T-helper 2 cell treated with Interferon-gamma antibody and Interleukin-4, amounts not matched to agents 5 μg/mL and 100 μg/mL, for 36 hours (primary cell): ENCODE results near the gene F7.
"Not testable (repeated sequence)": the region's sequence is repeated elsewhere in the genome, so short reads cannot be mapped to it uniquely, and the experiment has no call there.

ENCODE experiments used
- DNase-seq: peaks from one replicate; pipeline ENCODE4 v3.0.0; 2021; ENCODE audit warnings: low spot score
- H3K27ac Mint-ChIP-seq: one replicate; pipeline ENCODE4 v1.8.0; 2021; ENCODE audit warnings: mild to moderate bottlenecking, mixed read lengths
- H3K27me3 Mint-ChIP-seq: one replicate; pipeline ENCODE4 v1.8.0; 2021; ENCODE audit warnings: low read depth, mixed read lengths
- H3K36me3 Mint-ChIP-seq: one replicate; pipeline ENCODE4 v1.8.0; 2021; ENCODE audit warnings: low read depth, mixed read lengths
- H3K4me1 Mint-ChIP-seq: one replicate; pipeline ENCODE4 v1.8.0; 2021; ENCODE audit warnings: low read depth, mixed read lengths
- H3K4me3 Mint-ChIP-seq: one replicate; pipeline ENCODE4 v1.8.0; 2022; ENCODE audit warnings: mild to moderate bottlenecking, moderate library complexity, mixed read lengths
- H3K9me3 Mint-ChIP-seq: one replicate; pipeline ENCODE4 v1.8.0; 2021; ENCODE audit warnings: mixed read lengths

Gene F7

GRCh38 chr13:113105032-113105920 is at the start of gene F7:
Gene F7 (plus strand): TSS chr13:113105791. CDS start chr13:113105842, 51 bp downstream.
- Mint-ChIP-seq H3K27me3 (peaks cover 3% of the 10 kb centered on the region), H3K4me3 (no peak within 1 kb of the TSS), H3K9me3 (no peaks in the 10 kb centered on the region), H3K36me3 (no peaks in the 10 kb centered on the region), H3K4me1 (no peaks in the 10 kb centered on the region), H3K27ac (no peak within 1 kb of the TSS)
- no peak for DNase-seq

GRCh38 chr13:113057084-113057483 is 48.5 kb upstream of the F7 start:
- Mint-ChIP-seq H3K4me1 (no peaks in the 10 kb centered on the region), H3K4me3 (no peak overlapping the region), H3K9me3 (no peaks in the 10 kb centered on the region), H3K27ac (no peak overlapping the region), H3K27me3 (no peaks in the 10 kb centered on the region), H3K36me3 (no peaks in the 10 kb centered on the region)
- no peak for DNase-seq

GRCh38 chr13:113057559-113057958 is 48.0 kb upstream of the F7 start:
- not testable (repeated sequence) for H3K9me3 Mint-ChIP-seq, H3K36me3 Mint-ChIP-seq, H3K27ac Mint-ChIP-seq, H3K4me1 Mint-ChIP-seq, H3K4me3 Mint-ChIP-seq, H3K27me3 Mint-ChIP-seq, DNase-seq

GRCh38 chr13:113058129-113058987 is 47.2 kb upstream of the F7 start:
- Mint-ChIP-seq H3K4me3 (no peak overlapping the region), H3K9me3 (no peaks in the 10 kb centered on the region), H3K36me3 (no peaks in the 10 kb centered on the region), H3K27me3 (no peaks in the 10 kb centered on the region), H3K27ac (no peak overlapping the region), H3K4me1 (no peaks in the 10 kb centered on the region)
- no peak for DNase-seq

GRCh38 chr13:113058988-113059850 is 46.4 kb upstream of the F7 start:
- no peaks in the 10 kb centered on the region for H3K36me3 Mint-ChIP-seq
- H3K9me3 Mint-ChIP-seq, result no peaks in the 10 kb centered on the region
- no peaks in the 10 kb centered on the region for H3K27me3 Mint-ChIP-seq
- H3K27ac Mint-ChIP-seq, result no peak overlapping the region
- no peak for DNase-seq
- no peak overlapping the region for H3K4me3 Mint-ChIP-seq
- H3K4me1 Mint-ChIP-seq, result no peaks in the 10 kb centered on the region

- no peaks in the 10 kb centered on the region for H3K9me3 Mint-ChIP-seq
- no peak for DNase-seq
- H3K27ac Mint-ChIP-seq, result no peak overlapping the region
- no peaks in the 10 kb centered on the region for H3K36me3 Mint-ChIP-seq
- no peaks in the 10 kb centered on the region for H3K27me3 Mint-ChIP-seq
- H3K4me3 Mint-ChIP-seq, result no peak overlapping the region
- no peaks in the 10 kb centered on the region for H3K4me1 Mint-ChIP-seq
These were observed 45.7 kb upstream of the F7 start for GRCh38 chr13:113059891-113060290.

- Mint-ChIP-seq H3K4me3 (no peak overlapping the region), H3K27me3 (no peaks in the 10 kb centered on the region)
These were observed 44.9 kb upstream of the F7 start for GRCh38 chr13:113060557-113061270.

GRCh38 chr13:113061271-113061625 is 44.3 kb upstream of the F7 start:
- no peak for DNase-seq
- Mint-ChIP-seq H3K36me3 (no peaks in the 10 kb centered on the region), H3K4me3 (no peak overlapping the region), H3K27me3 (no peaks in the 10 kb centered on the region), H3K9me3 (no peaks in the 10 kb centered on the region), H3K27ac (no peak overlapping the region), H3K4me1 (no peaks in the 10 kb centered on the region)

More at GRCh38 chr13:113060557-113061270, 44.9 kb upstream of the F7 start:
- H3K36me3 Mint-ChIP-seq, result no peaks in the 10 kb centered on the region
- no peak for DNase-seq
- H3K27ac Mint-ChIP-seq, result no peak overlapping the region
- no peaks in the 10 kb centered on the region for H3K9me3 Mint-ChIP-seq
- H3K4me1 Mint-ChIP-seq, result no peaks in the 10 kb centered on the region

- no peak for DNase-seq
- H3K4me3 Mint-ChIP-seq, result no peak overlapping the region
- H3K36me3 Mint-ChIP-seq, result no peaks in the 10 kb centered on the region
- no peaks in the 10 kb centered on the region for H3K27me3 Mint-ChIP-seq
- no peak overlapping the region for H3K27ac Mint-ChIP-seq
- H3K9me3 Mint-ChIP-seq, result no peaks in the 10 kb centered on the region
- H3K4me1 Mint-ChIP-seq, result no peaks in the 10 kb centered on the region
These were observed 43.7 kb upstream of the F7 start for GRCh38 chr13:113061796-113062425.

GRCh38 chr13:113062691-113063090 is 42.9 kb upstream of the F7 start:
- no peak for DNase-seq
- no peaks in the 10 kb centered on the region for H3K9me3 Mint-ChIP-seq
- H3K4me3 Mint-ChIP-seq, result no peak overlapping the region
- no peaks in the 10 kb centered on the region for H3K36me3 Mint-ChIP-seq
- H3K27me3 Mint-ChIP-seq, result no peaks in the 10 kb centered on the region
- H3K4me1 Mint-ChIP-seq, result no peaks in the 10 kb centered on the region
- H3K27ac Mint-ChIP-seq, result no peak overlapping the region

- Mint-ChIP-seq H3K27me3 (no peaks in the 10 kb centered on the region), H3K4me3 (no peak overlapping the region), H3K9me3 (no peaks in the 10 kb centered on the region), H3K27ac (no peak overlapping the region), H3K4me1 (no peaks in the 10 kb centered on the region), H3K36me3 (no peaks in the 10 kb centered on the region)
- no peak for DNase-seq
These were observed 42.5 kb upstream of the F7 start for GRCh38 chr13:113063091-113063491.

GRCh38 chr13:113064000-113064533 is 41.5 kb upstream of the F7 start:
- H3K36me3 Mint-ChIP-seq, result no peaks in the 10 kb centered on the region
- H3K4me1 Mint-ChIP-seq, result no peaks in the 10 kb centered on the region
- H3K4me3 Mint-ChIP-seq, result no peak overlapping the region
- DNase-seq, result no peak
- H3K9me3 Mint-ChIP-seq, result no peaks in the 10 kb centered on the region
- H3K27ac Mint-ChIP-seq, result no peak overlapping the region
- no peaks in the 10 kb centered on the region for H3K27me3 Mint-ChIP-seq
